Cortex of kidney (tissue), 1 donor: ENCODE measurements around the gene VPS51.
"Not testable (repeated sequence)": the region's sequence is repeated elsewhere in the genome, so short reads cannot be mapped to it uniquely, and the experiment has no call there.

Experiments
- DNase-seq: peaks from one replicate; lab custom pipeline; 2025; lab: John Stamatoyannopoulos, UW

Gene VPS51

GRCh38 chr11:65107751-65108468 lies 11.9 kb downstream of the VPS51 start:
- no peak for DNase-seq

GRCh38 chr11:65108469-65109123 lies 12.6 kb downstream of the VPS51 start:
- DNase-seq = no peak

- DNase-seq = no peak
Measured at GRCh38 chr11:65109231-65110198, 13.5 kb downstream of the VPS51 start.

- DNase-seq = no peak
Measured at GRCh38 chr11:65110354-65110861, 14.4 kb downstream of the VPS51 start.

GRCh38 chr11:65111159-65111743 lies 15.2 kb downstream of the VPS51 start:
- DNase-seq = no peak

- no peak for DNase-seq
Measured at GRCh38 chr11:65111744-65112545, 15.9 kb downstream of the VPS51 start, which contains the start of gene TM7SF2. TSS of gene TM7SF2 (plus strand) at chr11:65111872. CDS start at chr11:65112016, 144 bp downstream.

GRCh38 chr11:65112546-65113360 lies 16.7 kb downstream of the VPS51 start:
- no peak for DNase-seq

GRCh38 chr11:65113361-65113756 lies 17.3 kb downstream of the VPS51 start:
- no peak for DNase-seq

GRCh38 chr11:65113839-65114238 lies 17.8 kb downstream of the VPS51 start:
- no peak for DNase-seq

GRCh38 chr11:65114538-65115171 lies 18.6 kb downstream of the VPS51 start:
- DNase-seq = no peak

GRCh38 chr11:65115361-65116082 lies 19.5 kb downstream of the VPS51 start:
- no peak for DNase-seq

GRCh38 chr11:65116370-65117205 lies 20.6 kb downstream of the VPS51 start:
- DNase-seq = no peak

GRCh38 chr11:65117206-65118096 lies 21.4 kb downstream of the VPS51 start, which contains the start of gene ZNHIT2:
TSS of gene ZNHIT2 (minus strand) at chr11:65117701. CDS start at chr11:65117653, 48 bp downstream.
- peak; percentile 71 for DNase-seq

GRCh38 chr11:65118097-65118837 lies 22.3 kb downstream of the VPS51 start:
- DNase-seq = no peak

- not testable (repeated sequence) for DNase-seq
Measured at GRCh38 chr11:65118891-65119669, 23.1 kb downstream of the VPS51 start.
